Measurements from ENCODE around the gene ACSL5.
A peak's percentile ranks its signal among the peaks of the same experiment; 100 is the strongest.
"Not testable (repeated sequence)": the region's sequence is repeated elsewhere in the genome, so short reads cannot be mapped to it uniquely, and the experiment has no call there.

ACSL5 gene

DNA sequence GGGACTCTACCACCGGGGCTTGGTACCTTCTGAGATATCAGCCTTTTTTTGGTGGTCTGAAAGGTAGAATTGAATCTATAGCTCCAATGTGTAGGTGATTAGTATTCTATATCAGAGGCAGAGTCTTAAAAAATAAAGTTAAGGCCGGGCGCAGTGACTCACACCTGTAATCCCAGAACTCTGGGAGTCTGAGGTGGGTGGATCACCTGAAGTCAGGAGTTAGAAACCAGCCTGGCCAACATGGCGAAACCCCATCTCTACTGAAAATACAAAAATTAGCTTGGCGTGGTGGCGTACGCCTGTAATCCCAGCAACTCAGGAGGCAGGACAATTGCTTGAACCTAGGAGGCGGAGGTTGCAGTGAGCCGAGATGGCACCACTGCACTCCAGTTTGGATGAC, 3.2 kb downstream of the ACSL5 start:
- not testable (repeated sequence) for DNase-seq

DNA sequence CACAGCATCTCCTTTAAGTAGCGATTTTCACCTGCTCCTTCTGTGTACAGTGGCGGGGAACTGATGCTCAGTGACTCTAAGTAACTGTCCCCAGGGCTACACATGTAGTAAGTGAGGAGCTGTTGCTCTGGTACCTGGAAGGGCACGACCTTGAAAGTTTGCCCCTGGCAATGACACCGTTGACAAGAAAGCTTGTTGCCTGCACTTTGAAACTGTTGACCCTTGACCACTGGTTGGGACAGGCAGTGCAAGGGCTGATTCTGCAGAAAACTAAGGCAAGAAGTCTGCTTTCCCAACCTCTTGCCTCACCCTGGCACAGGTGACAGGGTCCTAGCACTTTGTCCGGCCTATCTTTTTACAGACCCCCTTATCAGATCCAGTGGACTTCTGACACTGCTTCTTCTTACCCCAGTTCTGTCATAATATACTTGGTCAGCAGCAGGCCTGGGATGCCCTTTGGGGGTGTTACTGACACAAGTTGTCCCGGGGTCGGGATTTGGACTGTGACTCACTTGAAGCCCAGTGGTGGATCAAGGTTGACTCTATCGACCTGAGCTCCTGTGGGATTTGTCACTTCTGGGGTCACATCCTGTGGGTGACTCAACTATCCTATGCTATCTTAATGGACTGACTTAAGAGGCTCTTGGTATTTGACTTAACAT, 5.8 kb downstream of the ACSL5 start:
- no peak for DNase-seq

DNA sequence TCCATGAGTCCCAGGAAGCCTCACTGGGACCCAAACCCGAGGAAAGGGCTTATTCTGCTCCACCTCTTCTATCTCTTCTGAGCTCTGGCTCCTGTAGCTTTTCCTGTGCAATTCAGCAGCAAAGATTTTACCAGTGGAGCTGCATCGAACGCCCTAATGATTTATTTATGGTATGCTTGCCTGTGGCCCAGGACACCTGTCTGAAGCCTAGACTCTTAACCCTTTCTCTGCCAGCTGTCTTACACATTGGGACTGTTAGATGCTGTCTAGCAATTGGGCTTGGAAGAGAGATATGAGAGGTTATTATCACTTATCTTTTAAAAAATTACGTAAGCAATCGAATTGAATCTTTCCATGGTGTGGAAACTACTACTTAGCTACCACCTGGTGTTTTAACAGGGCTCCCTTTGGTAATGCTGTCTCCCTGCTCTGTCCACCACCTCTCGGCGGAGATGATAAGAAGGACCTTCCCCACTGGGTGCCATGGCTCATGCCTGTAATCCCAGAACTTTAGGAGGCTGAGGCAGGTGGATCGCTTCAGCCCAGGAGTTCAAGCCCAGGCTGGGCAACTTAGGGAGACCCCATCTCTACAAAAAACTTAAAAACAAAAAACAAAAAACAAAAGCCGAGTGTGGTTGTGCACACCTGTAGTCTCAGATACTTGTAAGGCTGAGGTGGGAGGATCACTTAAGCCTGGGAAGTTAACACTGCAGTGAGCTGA, 8.8 kb downstream of the ACSL5 start:
- no peak for DNase-seq

DNA sequence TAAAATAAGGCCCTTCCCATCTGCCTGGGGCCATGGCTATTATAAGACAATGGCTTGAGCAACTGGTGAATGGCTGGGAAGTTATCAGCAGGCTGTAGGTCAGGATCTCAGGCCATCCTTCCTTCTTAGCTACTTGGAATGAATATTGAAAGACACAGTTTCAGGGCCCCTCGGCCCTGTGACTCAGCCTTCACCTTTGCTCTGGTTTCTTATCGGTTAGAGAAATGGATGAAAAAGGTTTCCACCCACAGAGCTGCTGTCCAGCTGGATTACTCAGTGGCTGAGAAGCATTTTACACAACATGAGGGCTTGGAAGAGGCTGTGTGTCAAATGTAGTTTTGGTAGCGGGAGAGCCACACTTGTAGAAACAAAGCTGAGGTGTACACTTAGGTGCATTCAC, 9.4 kb downstream of the ACSL5 start:
- no peak for DNase-seq

DNA sequence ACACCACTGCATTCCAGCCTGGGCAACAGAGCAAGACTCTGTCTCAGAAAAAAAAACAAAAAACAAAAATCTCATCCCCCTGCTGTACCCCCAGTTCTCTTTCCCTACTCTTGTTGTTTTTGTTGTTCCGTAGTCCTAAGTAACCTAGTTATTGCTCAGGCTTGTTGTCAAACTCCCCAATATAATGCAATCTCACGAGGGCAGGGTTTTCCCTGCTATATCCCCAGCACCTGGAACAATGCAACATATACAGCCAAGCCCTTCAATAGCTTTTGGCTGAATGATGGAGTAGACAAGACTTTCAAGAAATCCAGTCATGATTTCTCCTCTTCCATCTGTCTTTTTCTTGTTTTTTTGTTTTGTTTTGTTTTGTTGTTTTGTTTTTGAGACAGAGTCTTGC, 10.2 kb downstream of the ACSL5 start:
- no peak for DNase-seq

DNA sequence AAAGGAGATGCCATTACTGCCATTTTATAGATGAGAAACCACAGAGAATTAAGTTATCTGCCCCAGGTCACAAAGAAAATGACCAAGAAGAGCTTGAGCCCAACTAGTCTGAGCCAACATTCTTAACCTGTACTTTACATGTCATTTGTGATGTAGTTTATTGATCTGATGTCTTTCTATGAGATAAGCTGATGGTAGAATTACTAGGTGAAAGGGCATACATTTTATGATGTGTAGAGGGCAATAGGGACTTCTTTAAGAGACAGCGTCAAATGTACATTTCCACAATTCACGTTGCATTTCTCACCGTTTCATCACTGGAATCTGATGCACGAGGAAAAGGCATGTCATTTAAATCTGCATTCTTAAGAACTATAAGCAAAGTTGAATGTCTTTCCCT, 11.3 kb downstream of the ACSL5 start:
- DNase-seq: no peak

DNA sequence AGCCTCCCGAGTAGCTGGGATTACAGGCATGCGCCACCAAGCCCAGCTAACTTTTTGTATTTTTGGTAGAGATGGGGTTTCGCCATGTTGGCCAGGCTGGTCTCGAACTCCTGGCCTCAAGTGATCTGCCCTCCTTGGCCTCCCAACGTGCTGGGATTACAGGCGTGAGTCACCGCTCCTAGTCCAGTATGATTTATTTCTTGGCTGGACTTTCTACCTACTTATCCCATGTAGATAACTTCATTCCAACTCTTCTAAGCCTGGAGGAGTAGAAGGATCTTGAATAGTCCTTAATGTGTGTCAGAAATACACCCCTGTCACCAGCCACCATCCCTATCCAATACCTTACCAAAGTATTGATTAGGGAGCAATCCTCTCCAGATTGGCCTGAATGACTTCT, 14.1 kb downstream of the ACSL5 start:
- not testable (repeated sequence) for DNase-seq

DNA sequence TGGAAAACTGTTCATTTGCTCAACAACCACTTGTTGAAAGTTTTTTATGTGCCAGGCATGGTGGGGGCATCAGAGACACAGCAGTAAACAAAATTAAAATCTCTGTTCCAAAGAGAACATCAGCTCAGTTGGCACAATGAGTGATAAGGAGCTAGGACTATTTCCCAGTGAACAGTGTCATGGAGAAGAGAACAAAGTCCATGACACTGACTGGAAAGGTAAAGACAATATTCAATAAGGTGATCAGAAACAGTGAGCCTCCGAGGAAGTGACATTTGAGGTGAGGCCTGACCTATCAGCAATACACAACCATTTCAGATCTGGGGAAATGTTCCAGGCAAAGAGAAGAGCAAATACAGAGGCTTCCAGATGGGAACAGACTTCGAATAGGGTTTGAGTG, 14.6 kb downstream of the ACSL5 start:
- DNase-seq: no peak

DNA sequence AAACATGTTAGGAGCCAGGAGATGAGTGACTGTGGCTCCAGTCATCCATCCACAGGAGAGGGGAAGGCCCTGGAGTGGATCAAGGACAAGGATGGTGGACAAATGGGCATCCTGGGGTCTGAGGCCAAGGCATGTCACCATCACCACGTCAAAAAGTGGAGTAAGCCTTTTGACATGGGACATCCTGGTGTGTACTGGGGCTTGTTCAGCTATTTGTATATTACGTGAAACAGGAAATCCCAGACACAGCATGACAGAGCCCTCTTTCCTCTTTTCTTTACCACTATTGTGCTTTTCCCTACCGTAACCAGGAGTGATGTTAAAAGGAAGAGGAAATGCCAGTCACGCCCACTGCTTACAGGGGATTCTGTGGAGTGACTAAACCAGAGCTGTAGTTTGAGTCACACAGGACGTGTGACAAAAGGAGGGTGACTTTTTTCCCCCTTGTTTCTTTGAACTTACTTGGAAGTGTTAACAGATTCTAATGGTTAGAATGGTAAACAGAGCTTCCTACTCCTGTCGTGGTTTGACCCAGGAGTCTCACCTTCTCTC, 15.4 kb downstream of the ACSL5 start:
- peak; percentile 17 for DNase-seq

DNA sequence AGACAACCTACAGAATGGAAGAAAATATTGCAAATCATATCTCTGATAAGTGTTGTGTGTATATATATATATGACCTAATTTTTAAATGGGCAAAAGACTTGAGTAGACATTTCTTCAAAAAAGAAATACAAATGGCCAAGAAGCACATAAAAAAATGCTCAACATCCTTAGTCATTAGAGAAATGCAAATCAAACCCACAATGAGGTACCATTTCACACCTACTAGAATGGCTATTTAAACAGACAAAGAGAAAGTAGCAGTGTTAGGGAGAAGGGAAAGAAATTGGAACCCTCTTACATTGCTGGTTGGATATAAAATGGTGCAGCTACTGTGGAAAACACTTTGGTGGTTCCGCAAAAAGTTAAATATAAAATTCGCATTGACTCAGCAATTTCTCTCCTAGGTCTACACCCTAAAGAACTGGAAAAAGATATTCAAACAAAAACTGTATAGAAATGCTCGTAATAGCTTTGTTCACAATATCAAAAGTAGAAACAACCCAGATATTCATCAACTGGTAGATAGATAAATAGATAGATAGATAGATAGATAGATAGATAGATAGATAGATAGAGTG, 16.3 kb downstream of the ACSL5 start:
- DNase-seq: no peak

DNA sequence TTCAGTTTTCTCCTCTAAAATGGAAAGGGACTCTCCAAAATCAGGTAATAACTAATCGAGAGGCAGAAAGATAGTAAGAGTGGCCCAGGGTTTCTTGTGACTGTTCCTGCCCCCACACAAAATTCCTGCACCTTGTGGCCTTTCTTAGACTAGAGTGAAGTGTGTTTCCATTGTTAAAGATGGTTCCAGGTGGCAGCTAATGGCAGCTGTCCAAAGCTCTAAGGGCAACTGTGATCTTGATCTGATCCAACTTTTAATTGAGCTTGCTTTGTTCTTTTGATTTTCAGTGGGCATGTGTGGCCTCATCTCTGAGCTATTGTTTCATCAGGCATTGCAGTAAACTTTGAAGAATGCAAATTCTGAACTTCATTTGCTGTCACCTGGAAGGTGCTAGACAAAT, 19.4 kb downstream of the ACSL5 start:
- no peak for DNase-seq

DNA sequence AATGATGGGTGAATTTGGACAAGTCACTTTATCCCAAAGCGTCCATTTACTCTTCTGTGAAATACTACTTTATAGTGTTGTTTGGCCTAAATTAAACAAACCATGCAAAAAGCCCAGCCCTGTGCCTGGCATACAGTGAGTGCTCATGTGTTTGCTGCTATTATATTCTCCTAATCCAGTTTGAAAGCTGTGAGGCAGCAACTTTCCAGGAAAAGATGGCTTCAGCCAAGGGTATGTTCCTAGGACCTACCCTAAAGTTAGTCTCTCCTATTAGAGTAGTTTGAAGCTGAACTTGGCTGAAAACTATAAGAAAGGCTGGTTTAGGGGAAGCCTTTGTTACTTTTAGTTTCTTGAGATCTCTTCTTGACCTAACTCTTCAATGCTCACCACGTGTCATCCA, 19.9 kb downstream of the ACSL5 start:
- no peak for DNase-seq

DNA sequence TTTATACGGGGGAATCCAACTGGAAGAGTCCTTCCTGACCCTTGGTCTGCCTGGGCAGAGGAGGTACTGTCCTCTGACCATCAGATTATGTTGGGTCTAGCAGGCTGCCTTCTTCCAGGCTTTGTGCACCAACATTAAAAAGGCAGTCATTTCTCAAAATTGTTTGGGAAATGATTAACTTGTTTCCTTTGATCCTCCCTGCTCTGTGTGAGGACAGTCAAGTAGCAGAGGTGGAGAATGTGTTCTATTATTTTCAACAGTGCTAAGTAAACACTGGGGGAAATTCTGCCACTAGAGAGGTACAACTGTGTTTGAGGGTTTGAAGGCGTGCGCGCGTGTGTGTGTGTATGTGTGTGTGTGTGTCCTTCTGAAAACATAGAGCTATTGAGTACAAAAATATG, 20.6 kb downstream of the ACSL5 start:
- DNase-seq: peak; percentile 31

DNA sequence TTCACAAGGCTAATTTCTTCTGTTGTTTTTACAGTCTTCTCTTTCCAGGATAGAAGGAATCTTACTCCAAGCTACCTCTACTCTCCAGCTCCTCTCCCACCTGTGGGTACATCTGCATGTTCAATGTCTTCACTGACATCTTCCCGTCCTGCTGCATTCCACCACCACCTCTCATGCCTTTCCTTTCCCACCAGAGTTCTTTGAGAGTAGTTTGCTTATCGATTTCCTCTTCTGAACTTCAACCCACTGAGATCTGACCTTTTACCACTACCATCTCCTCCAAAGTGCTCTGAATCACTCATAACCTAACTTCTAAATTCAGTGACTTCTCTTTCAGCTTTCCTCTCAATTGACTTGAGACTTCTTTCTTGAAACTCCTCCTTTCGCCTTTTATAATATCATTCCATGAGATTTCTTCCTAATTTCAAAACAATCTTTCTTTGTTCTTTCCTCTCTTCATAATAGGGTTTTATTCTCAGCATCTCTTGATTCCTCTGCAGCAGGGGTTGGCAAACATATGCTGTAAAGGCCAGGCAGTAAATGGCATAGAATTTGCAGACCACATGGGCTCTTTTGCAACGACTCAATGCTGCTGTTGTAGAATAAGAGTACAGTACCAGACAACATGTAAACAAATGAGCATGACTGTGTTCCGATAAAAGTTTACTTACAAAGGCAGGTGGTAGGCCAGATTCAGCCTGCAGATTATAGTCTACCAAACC, 22.1 kb downstream of the ACSL5 start:
- DNase-seq: no peak

DNA sequence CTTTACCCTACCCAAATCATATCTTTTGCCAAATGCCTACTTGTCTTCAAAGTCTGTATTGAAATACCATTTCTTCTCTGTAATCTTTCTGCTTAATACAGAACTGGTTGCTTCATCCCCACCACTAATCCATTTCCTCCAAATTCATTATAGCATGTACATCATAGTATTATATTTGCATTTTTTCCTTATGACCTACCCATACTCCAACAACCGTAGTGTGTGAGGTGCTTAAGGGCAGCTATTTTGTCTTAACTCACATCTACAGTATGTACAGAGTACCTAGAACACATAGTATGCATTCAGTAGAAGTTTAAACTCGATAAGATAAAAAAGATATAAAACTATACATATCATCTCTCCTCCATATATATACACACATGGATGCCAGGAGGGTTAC, 23.7 kb downstream of the ACSL5 start:
- DNase-seq: no peak

DNA sequence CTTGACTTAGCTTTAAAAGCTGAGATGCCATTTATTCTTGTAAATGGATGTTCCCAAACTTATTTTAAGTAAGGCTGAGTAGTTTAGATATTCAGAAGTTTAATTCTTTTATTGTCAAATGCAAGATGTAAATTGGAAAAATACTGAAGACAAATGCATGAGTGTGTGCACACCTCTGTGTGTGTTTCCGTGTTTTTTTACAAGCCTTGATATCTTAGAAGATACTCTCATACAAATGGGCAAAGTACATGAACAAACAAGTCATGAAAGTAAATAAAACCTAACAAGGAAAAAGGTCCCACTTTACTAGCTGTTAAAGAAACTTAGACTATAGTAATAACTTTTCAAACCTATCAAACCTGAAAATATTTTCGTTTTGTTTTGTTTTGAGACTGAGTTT, 29.0 kb downstream of the ACSL5 start:
- DNase-seq: no peak

DNA sequence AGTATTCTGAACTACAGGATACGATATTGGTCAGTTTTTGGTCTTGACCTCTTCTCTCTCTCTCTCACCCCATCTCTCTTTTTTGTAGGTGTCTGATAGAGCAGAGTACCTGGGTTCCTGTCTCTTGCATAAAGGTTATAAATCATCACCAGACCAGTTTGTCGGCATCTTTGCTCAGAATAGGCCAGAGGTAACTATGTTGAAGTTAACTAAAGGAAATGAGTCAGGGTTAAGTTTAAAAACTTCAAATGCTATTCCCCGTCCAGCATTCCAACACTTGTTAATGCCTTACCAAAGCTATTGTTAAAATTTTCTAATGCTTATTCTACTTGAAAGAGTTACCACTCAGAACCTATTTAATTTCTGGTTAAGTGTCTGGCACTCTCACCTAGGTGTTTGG, 30.7 kb downstream of the ACSL5 start:
- no peak for DNase-seq

DNA sequence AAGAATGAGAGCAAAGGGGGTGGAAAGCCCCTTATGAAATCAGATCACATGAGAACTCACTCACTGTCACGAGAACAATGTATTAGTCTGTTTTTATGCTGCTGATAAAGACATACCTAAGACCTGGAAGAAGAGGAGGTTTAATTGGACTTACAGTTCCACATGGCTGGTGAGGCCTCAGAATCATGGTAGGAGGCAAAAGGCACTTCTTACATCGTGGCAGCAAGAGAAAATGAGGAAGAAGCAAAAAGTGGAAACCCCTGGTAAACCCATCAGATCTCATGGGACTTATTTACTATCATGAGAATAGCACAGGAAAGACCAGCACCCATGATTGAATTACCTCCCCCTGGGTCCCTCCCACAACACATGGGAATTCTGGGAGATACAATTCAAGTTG, 32.9 kb downstream of the ACSL5 start:
- not testable (repeated sequence) for DNase-seq

DNA sequence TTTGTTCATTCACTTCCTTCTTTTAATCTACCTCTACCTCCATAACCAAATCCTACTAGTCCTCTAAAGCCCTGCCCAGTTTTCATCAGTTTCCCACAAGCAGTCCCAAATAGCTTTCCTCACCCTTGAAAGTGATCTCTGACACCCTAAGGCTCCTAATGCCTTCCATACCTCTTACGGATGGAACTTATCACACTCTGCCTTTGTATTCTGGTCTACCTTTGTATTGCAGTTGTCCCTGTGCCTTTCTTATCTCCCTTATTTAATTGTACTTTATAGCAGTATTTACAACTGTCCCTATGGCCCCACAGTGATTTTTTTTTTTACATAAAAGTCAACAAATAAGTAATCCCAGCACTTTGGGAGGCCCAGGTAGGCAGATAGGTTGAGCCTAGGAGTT, 33.8 kb downstream of the ACSL5 start:
- DNase-seq: no peak

DNA sequence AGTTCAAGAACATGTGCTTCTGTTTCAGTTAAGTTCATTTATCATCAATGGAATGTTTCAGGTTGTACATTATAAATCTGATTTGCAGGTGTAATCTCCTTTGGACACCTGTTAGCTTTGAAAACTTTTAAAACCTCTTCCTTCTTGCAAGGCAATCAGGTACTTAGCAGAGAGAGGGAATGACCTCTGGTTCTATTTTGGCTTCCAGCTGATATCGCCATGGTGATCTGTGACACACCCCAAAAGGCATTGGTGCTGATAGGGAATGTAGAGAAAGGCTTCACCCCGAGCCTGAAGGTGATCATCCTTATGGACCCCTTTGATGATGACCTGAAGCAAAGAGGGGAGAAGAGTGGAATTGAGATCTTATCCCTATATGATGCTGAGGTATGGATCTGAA, 35.4 kb downstream of the ACSL5 start:
- DNase-seq: no peak

DNA sequence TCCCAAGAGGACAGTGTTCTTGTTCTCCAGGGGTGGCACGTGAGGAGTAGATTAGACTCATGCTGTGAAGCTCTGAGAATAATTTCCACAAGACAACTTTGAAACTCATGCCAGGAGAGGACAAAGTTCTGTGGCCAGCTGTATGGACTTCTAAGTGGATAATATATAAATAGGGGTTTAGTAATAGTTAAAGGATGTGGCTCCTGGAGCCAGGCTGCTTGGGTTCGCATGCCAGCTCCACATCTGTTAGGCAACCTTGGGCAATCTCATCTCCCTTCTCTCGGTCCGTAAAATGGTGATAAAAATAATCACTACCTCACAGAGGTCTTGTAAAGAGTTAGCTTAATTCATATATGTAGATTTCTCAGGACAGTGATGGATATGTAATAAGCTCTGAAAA, 35.8 kb downstream of the ACSL5 start:
- DNase-seq: no peak

DNA sequence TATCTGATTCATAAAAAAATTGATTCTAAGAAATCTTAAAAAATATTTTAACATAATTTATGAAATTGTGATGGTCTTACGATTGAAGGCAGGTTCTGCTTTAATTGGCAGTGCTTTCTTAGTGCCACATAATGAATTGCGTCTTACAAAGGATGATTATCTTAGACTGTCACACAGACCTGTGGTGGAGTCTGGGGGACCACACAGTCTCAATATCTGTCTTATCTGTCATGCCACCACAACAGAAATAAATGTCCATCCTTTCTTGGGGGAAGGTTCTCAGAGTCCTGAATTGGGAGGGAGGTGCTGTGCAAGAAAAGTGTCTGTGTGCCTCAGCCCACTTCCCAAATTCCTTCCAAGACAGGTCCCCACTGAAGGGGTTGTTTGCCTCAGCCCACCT, 38.8 kb downstream of the ACSL5 start:
- DNase-seq: no peak

DNA sequence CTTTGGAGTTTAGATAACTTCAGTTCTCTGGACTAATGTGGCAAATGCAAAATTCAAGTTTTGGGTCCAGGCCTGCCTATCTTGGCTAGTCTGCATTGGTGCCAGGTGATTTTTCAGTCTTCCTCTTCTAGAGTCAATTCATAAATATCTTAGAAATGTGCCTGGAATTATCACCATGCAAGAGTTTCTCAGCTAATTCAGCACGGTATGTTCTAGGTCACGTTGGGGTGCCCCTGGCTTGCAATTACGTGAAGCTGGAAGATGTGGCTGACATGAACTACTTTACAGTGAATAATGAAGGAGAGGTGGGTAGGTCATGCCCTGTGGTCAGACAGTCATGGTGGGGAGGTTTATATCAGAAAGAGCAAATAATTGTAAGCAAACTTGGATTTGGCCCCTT, 47.8 kb downstream of the ACSL5 start:
- DNase-seq: no peak

DNA sequence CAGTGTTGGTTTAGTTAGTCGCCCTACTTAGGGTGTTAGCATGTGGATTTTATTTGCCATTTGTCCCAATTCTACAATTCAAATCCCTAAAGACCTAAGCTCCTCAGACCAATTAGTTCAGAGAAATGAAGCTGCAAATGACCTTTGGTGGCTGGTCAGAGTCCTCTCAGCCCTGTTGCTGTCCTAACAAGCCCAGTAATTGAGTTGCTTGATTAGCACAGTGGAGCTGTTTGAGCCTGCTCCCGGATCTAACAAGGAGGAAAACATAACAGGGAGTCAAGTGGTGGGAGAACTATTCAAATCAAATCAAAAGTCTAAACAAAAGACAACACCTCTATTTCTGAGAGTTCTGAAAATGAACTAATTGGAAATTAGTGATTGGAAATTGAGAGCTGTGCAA, 50.7 kb downstream of the ACSL5 start:
- no peak for DNase-seq

Measured in KG1 (cell line).